K562 (cell line): Measurements from ENCODE around the gene SLC8A2. TPM values are rescaled to one million over a fixed set of nuclear protein-coding genes. Genes with fewer than 3 reads are reported as not detected.
A peak's percentile ranks its signal among the peaks of the same experiment; 100 is the strongest.

Experiments used
- BHLHE40 ChIP-seq: IDR thresholded peaks from 2 replicates; pipeline ENCODE4 v1.6.1; 2011; ENCODE audit warnings: low read length, improper control_type of control experiment
- CBFA2T2 ChIP-seq: fragments of 450-650 bp; conservative IDR thresholded peaks from 2 replicates; pipeline ENCODE4 v1.6.1; 2017; ENCODE audit warnings: mild to moderate bottlenecking
- CREM ChIP-seq: IDR thresholded peaks from 2 replicates; pipeline ENCODE4 v1.6.1; 2014; ENCODE audit warnings: antibody characterized with exemption, low read depth
- CTBP1 ChIP-seq: fragments of 450-650 bp; IDR thresholded peaks from 2 replicates; pipeline ENCODE4 v1.6.1; 2016; ENCODE audit warnings: borderline replicate concordance
- DACH1 ChIP-seq: fragments of 450-650 bp; IDR thresholded peaks from 2 replicates; pipeline ENCODE4 v1.6.1; 2018; ENCODE audit not compliant: partially characterized antibody
- EWSR1 ChIP-seq: fragments of 450-650 bp; IDR thresholded peaks from 2 replicates; pipeline ENCODE4 v1.6.1; 2018; ENCODE audit warnings: borderline replicate concordance, mild to moderate bottlenecking, low read depth, moderate library complexity; ENCODE audit not compliant: partially characterized antibody
- FOS ChIP-seq: IDR thresholded peaks from 3 replicates; pipeline ENCODE4 v1.6.1; 2011; ENCODE audit not compliant: insufficient read length; ENCODE audit errors: extremely low read depth
- KLF1 ChIP-seq: fragments of 450-650 bp; IDR thresholded peaks from 2 replicates; pipeline ENCODE4 v1.6.1; 2016; ENCODE audit warnings: missing genetic modification characterization, missing compliant biosample characterization
- SRF ChIP-seq, 2 experiments: fragments of 250-450, 450-650 bp in 1 of 2; sonication (Bioruptor Pico) in 1 of 2; sonication (generic) in 1 of 2; formaldehyde crosslinking; IDR thresholded peaks; 2 replicates each; pipeline versions ENCODE4 v1.5.0 to v1.5.1; 2020 to 2022; ENCODE audit warnings: mild to moderate bottlenecking in 1 of 2, missing genetic modification reagents in 1 of 2
- TAF15 ChIP-seq: fragments of 200-400 bp; formaldehyde crosslinking; IDR thresholded peaks from 2 replicates; pipeline ENCODE4 v1.6.1; 2017; ENCODE audit warnings: mild to moderate bottlenecking, low read depth, low read length, moderate library complexity
- ZNF282 ChIP-seq: sonication (generic); formaldehyde crosslinking; IDR thresholded peaks from 2 replicates; pipeline ENCODE4 v1.8.1; 2023; ENCODE audit warnings: missing genetic modification reagents
- ZNF354B ChIP-seq: fragments of 250-450 bp; sonication (Bioruptor Pico); IDR thresholded peaks from 2 replicates; pipeline ENCODE4 v1.4.0; 2020
- polyA plus RNA-seq, 8 experiments: library from polyadenylated mRNA; depleted of rRNA in 4 of 8; stranded (reverse) in 5 of 8; unstranded in 3 of 8; fragments of >200 nt; fragmentation: Nextera tagmentation in 2 of 8; fragmentation: Illumina TruSeq in 1 of 8; extraction: Ambion mirVana in 2 of 8; extraction: Trizol in 1 of 8; gene quantifications; 2 replicates each; pipeline versions ENCODE4 v1.2.1 to v1.2.3, GENCODE V29; 2011 to 2014; ENCODE audit warnings: inconsistent platforms in 1 of 8, missing spikeins in 1 of 8
- total RNA-seq, 7 experiments: library from RNA; depleted of rRNA in 6 of 7; stranded (reverse); fragments of >200 nt in 6 of 7; fragmentation: Illumina TruSeq in 2 of 7; extraction: Trizol in 2 of 7; gene quantifications; 2 replicates each; pipeline versions ENCODE4 v1.2.1 to v1.2.3, GENCODE V29; 2011 to 2021; ENCODE audit warnings: low replicate concordance in 1 of 7
- TF ChIP-seq, protein P1 (sequence below): IDR thresholded peaks from 2 replicates; pipeline ENCODE4 v1.6.1; 2011; ENCODE audit warnings: borderline replicate concordance, low read depth, mild to moderate bottlenecking, moderate library complexity, low read length; ENCODE audit not compliant: insufficient read depth, poor library complexity, severe bottlenecking
- TF ChIP-seq, protein P2 (sequence below), 2 experiments: IDR thresholded peaks; 2 replicates each; pipeline ENCODE4 v1.6.1; 2011; ENCODE audit warnings: borderline replicate concordance in 1 of 2, control low read depth in 1 of 2, low read depth in 1 of 2, low read length in 1 of 2, mild to moderate bottlenecking in 1 of 2, mixed read lengths in 1 of 2, moderate library complexity in 1 of 2; ENCODE audit not compliant: insufficient read depth in 1 of 2, insufficient read length in 1 of 2, poor library complexity in 1 of 2, severe bottlenecking in 1 of 2; ENCODE audit errors: extremely low read depth in 1 of 2
- TF ChIP-seq, protein P3 (sequence below): fragments of 450-650 bp; IDR thresholded peaks from 2 replicates; pipeline ENCODE4 v1.6.1; 2016
- TF ChIP-seq, protein P4 (sequence below), 2 experiments: fragments of 450-650 bp; IDR thresholded peaks; 2 replicates each; pipeline ENCODE4 v1.6.1; 2016
- TF ChIP-seq, protein P5 (sequence below): fragments of 250-450 bp; sonication (Bioruptor Pico); IDR thresholded peaks from 2 replicates; pipeline ENCODE4 v1.8.0; 2021; ENCODE audit warnings: moderate library complexity, mild to moderate bottlenecking, inconsistent platforms
- TF ChIP-seq, protein P6 (sequence below): fragments of 450-650 bp; formaldehyde crosslinking; IDR thresholded peaks from 2 replicates; pipeline ENCODE4 v1.4.0; 2022; ENCODE audit warnings: missing genetic modification characterization

The SLC8A2 gene
- total and polyA plus RNA-seq, 9 of the 15 experiments (the other 6 are each of a cell fraction or from before 2014, with no cell fraction given): 0.07 to 0.66 (median 0.24) TPM; not detected in 3

DNA sequence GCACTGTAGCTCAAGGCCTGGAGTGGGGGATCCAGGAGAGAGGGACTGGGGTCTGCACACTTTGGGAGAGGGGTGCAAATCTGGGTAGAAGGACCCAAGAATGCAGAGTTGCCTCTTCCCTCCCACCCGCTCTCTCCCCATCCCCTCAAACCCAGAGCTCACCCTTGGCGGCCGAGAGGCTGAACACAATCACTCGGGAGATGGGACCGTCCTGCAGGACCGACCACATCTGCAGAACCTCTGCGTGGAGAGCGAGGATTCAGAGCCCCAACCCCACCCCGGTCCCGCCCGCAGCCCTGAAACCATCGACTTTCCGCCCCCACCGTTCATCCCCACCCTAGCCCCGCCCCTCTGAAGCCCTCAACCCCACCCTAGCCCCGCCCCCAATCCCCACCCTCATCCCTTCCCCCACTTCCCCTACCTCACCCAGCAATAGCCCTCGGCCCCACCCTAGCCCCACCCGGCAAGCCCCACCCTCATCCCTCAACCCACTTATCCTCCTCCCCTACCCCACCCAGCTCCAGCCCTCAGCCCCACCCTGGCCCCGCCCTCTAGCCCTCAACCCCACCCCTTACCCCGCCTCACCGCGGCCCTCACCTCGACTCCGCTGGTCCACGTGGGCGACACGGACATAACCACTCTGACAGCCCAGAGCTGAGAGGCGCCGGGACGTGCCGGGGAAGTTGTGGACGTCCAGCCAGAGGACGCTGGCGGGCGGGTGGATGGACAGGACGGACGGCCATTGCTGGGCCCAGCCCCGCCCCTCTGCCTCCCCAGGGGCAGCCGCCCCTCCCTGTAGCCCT, 8.2 kb upstream of the SLC8A2 start (continued):
- TF ChIP-seq, protein P1, sequence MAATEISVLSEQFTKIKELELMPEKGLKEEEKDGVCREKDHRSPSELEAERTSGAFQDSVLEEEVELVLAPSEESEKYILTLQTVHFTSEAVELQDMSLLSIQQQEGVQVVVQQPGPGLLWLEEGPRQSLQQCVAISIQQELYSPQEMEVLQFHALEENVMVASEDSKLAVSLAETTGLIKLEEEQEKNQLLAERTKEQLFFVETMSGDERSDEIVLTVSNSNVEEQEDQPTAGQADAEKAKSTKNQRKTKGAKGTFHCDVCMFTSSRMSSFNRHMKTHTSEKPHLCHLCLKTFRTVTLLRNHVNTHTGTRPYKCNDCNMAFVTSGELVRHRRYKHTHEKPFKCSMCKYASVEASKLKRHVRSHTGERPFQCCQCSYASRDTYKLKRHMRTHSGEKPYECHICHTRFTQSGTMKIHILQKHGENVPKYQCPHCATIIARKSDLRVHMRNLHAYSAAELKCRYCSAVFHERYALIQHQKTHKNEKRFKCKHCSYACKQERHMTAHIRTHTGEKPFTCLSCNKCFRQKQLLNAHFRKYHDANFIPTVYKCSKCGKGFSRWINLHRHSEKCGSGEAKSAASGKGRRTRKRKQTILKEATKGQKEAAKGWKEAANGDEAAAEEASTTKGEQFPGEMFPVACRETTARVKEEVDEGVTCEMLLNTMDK: no peak
- TF ChIP-seq, protein P2, sequence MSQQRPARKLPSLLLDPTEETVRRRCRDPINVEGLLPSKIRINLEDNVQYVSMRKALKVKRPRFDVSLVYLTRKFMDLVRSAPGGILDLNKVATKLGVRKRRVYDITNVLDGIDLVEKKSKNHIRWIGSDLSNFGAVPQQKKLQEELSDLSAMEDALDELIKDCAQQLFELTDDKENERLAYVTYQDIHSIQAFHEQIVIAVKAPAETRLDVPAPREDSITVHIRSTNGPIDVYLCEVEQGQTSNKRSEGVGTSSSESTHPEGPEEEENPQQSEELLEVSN (IDR thresholded peaks at IDR 0.05; ENCODE audit: borderline replicate concordance in 1 of 2, extremely low read depth in 1 of 2, insufficient read depth in 1 of 2, insufficient read length in 1 of 2, low read depth in 1 of 2, low read length in 1 of 2, poor library complexity in 1 of 2, severe bottlenecking in 1 of 2): peak; percentile 75 to 87
- TF ChIP-seq BHLHE40 (no peak), CREM (no peak), ZNF282 (no peak), CBFA2T2 (no peak), EWSR1 (no peak), DACH1 (no peak), ZNF354B (CRISPR knock-in tag) (no peak), SRF (CRISPR knock-in tag; IDR thresholded peaks at IDR 0.05) (no peak), CTBP1 (no peak), TAF15 (no peak), KLF1 (tag) (no peak), FOS (no peak)
- TF ChIP-seq, protein P3, sequence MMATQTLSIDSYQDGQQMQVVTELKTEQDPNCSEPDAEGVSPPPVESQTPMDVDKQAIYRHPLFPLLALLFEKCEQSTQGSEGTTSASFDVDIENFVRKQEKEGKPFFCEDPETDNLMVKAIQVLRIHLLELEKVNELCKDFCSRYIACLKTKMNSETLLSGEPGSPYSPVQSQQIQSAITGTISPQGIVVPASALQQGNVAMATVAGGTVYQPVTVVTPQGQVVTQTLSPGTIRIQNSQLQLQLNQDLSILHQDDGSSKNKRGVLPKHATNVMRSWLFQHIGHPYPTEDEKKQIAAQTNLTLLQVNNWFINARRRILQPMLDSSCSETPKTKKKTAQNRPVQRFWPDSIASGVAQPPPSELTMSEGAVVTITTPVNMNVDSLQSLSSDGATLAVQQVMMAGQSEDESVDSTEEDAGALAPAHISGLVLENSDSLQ: peak; percentile 70
- TF ChIP-seq, protein P4, sequence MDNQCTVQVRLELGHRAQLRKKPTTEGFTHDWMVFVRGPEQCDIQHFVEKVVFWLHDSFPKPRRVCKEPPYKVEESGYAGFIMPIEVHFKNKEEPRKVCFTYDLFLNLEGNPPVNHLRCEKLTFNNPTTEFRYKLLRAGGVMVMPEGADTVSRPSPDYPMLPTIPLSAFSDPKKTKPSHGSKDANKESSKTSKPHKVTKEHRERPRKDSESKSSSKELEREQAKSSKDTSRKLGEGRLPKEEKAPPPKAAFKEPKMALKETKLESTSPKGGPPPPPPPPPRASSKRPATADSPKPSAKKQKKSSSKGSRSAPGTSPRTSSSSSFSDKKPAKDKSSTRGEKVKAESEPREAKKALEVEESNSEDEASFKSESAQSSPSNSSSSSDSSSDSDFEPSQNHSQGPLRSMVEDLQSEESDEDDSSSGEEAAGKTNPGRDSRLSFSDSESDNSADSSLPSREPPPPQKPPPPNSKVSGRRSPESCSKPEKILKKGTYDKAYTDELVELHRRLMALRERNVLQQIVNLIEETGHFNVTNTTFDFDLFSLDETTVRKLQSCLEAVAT (IDR thresholded peaks at IDR 0.05): no peak
- TF ChIP-seq, protein P5, sequence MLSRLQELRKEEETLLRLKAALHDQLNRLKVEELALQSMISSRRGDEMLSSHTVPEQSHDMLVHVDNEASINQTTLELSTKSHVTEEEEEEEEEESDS (CRISPR knock-in tag): no peak
- TF ChIP-seq, protein P6, sequence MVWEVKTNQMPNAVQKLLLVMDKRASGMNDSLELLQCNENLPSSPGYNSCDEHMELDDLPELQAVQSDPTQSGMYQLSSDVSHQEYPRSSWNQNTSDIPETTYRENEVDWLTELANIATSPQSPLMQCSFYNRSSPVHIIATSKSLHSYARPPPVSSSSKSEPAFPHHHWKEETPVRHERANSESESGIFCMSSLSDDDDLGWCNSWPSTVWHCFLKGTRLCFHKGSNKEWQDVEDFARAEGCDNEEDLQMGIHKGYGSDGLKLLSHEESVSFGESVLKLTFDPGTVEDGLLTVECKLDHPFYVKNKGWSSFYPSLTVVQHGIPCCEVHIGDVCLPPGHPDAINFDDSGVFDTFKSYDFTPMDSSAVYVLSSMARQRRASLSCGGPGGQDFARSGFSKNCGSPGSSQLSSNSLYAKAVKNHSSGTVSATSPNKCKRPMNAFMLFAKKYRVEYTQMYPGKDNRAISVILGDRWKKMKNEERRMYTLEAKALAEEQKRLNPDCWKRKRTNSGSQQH: no peak
